ENCODE measurements around the gene RAD51B.

GRCh38 chr14:68473794-68474193 is 654.2 kb downstream of the RAD51B start:
- TF ChIP-seq CTCF (conservative IDR thresholded peaks at IDR 0.05; ENCODE audit: low read depth, low read length), result no peak
- no peak for TF ChIP-seq EZH2 (IDR thresholded peaks at IDR 0.05; ENCODE audit: low read length, unreplicated experiment)
- no peak for TF ChIP-seq EZH2phosphoT487 (IDR thresholded peaks at IDR 0.05; ENCODE audit: borderline replicate concordance, low read length)

All from PC-3 (cell line).